SU-DHL-6 (cell line): ENCODE measurements around the gene HIP1R.
A peak's percentile ranks its signal among the peaks of the same experiment; 100 is the strongest.

Source experiments
- H2AFZ ChIP-seq: fragments of 200-600 bp; sonication (generic); 2 replicates; pipeline ENCODE4 v1.6.1; 2014; ENCODE audit warnings: low read depth, mild to moderate bottlenecking, moderate library complexity, mixed read lengths, antibody characterized with exemption, low read length; ENCODE audit not compliant: severe bottlenecking
- H3F3A ChIP-seq: fragments of 200-600 bp; shearing (Covaris generic); 2 replicates; pipeline ENCODE4 v1.6.0; 2016; ENCODE audit warnings: antibody characterized with exemption, mild to moderate bottlenecking; ENCODE audit not compliant: insufficient read depth
- H3K27ac ChIP-seq: fragments of 200-600 bp; sonication (generic); 2 replicates; pipeline ENCODE4 v1.5.1; 2016; ENCODE audit warnings: low read depth, mild to moderate bottlenecking, low read length, moderate library complexity, mixed read lengths
- H3K27me3 ChIP-seq: fragments of 200-600 bp; sonication (generic), shearing (Covaris generic); 2 replicates; pipeline ENCODE4 v1.6.0; 2014; ENCODE audit warnings: mild to moderate bottlenecking, low read length
- H3K36me3 ChIP-seq: fragments of 200-600 bp; sonication (generic); 2 replicates; pipeline ENCODE4 v1.6.1; 2014; ENCODE audit warnings: mild to moderate bottlenecking, low read length, mixed read lengths
- H3K4me2 ChIP-seq: fragments of 300-600, 200-600 bp; shearing (Covaris generic), sonication (generic); 2 replicates; pipeline ENCODE4 v1.6.0; 2014; ENCODE audit warnings: low read length, low read depth, mild to moderate bottlenecking; ENCODE audit not compliant: poor library complexity, severe bottlenecking
- H3K4me3 ChIP-seq: fragments of 200-600 bp; sonication (generic); 2 replicates; pipeline ENCODE4 v1.5.1; 2014; ENCODE audit warnings: antibody characterized with exemption, low read length, mild to moderate bottlenecking, mixed read lengths; ENCODE audit not compliant: insufficient read depth, poor library complexity, severe bottlenecking
- H3K79me2 ChIP-seq: fragments of 200-600 bp; sonication (generic); 2 replicates; pipeline ENCODE4 v1.6.1; 2014; ENCODE audit warnings: mild to moderate bottlenecking, low read length, moderate library complexity; ENCODE audit not compliant: insufficient read depth
- H3K9ac ChIP-seq: fragments of 200-600 bp; sonication (generic); 2 replicates; pipeline ENCODE4 v1.7.0; 2014; ENCODE audit warnings: mild to moderate bottlenecking, low read length
- H3K9me2 ChIP-seq: fragments of 200-600 bp; sonication (generic); replicated peaks from 2 replicates; pipeline ENCODE4 v1.6.1; 2014; ENCODE audit warnings: low read length; ENCODE audit not compliant: insufficient read depth
- H3K9me3 ChIP-seq: fragments of 200-600 bp; sonication (generic); 2 replicates; pipeline ENCODE4 v1.6.1; 2014; ENCODE audit warnings: low read length, mixed read lengths; ENCODE audit not compliant: insufficient read depth
- H4K20me1 ChIP-seq: fragments of 200-600 bp; sonication (generic); 2 replicates; pipeline ENCODE4 v1.6.1; 2014; ENCODE audit warnings: low read depth, mild to moderate bottlenecking, antibody characterized with exemption, low read length, moderate library complexity, mixed read lengths
- EZH2phosphoT487 ChIP-seq: fragments of 200-600 bp; sonication (generic), shearing (Covaris generic); conservative IDR thresholded peaks from 2 replicates; pipeline ENCODE4 v1.6.1; 2018; ENCODE audit warnings: mild to moderate bottlenecking, antibody characterized with exemption, low read length, moderate library complexity, mixed read lengths
- TF ChIP-seq, protein P1 (sequence below): fragments of 200-600 bp; sonication (generic); IDR thresholded peaks from one replicate; pipeline ENCODE4 v1.5.1; 2017; ENCODE audit warnings: antibody characterized with exemption, mild to moderate bottlenecking, low read length, moderate library complexity; ENCODE audit not compliant: insufficient read depth, poor library complexity, severe bottlenecking

Gene HIP1R

DNA sequence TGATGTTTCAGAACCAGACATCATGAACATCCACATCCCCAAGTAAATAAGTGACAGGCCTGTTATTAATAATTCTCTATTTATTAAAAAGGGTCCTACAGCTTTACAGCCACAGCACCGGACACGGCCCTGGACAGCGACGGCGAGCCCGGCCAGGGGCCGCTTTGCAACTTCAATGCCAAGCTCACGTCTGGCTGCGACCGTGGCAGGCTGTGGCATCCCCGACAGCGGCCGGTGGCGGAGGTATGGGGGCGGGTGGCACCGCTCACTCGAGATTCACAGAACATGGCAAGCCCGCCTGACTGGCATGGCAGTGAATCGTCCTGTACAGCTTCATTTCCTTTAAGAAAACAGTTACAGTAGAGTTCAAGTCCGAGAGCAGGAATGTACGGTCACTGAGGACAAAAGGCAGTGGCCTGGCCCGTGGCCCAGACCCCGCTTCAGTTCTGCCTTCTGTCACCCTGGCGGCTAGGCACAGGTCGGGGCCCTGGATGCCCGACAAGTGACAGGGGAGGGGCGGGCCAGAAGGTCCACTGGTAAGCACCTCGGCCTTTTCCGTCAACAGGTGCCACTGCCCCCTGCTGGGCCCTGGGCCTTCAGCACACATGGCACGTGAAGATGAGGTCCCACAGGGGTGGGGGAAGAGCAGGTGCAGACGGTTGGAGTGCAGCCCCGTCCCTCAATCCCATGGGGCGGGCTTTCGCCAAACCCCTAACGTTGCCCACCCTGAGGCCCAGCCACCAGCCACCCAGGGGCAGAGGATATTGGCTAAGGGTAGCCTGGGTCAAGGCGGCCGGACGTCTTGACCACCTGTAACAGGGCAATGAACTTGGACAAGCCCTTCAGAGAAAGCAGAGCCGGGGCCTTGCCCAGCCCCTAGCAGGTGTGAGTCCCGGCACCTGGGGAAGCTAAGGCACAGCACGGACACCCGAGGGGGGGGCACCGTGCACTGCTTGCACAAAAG, 30.3 kb downstream of the HIP1R start:
- TF ChIP-seq, protein P1, sequence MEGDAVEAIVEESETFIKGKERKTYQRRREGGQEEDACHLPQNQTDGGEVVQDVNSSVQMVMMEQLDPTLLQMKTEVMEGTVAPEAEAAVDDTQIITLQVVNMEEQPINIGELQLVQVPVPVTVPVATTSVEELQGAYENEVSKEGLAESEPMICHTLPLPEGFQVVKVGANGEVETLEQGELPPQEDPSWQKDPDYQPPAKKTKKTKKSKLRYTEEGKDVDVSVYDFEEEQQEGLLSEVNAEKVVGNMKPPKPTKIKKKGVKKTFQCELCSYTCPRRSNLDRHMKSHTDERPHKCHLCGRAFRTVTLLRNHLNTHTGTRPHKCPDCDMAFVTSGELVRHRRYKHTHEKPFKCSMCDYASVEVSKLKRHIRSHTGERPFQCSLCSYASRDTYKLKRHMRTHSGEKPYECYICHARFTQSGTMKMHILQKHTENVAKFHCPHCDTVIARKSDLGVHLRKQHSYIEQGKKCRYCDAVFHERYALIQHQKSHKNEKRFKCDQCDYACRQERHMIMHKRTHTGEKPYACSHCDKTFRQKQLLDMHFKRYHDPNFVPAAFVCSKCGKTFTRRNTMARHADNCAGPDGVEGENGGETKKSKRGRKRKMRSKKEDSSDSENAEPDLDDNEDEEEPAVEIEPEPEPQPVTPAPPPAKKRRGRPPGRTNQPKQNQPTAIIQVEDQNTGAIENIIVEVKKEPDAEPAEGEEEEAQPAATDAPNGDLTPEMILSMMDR = peak; percentile 35
- no peak for TF ChIP-seq EZH2phosphoT487
- no peak overlapping the region for H3K9ac ChIP-seq
- no peak overlapping the region for H3K27ac ChIP-seq

DNA sequence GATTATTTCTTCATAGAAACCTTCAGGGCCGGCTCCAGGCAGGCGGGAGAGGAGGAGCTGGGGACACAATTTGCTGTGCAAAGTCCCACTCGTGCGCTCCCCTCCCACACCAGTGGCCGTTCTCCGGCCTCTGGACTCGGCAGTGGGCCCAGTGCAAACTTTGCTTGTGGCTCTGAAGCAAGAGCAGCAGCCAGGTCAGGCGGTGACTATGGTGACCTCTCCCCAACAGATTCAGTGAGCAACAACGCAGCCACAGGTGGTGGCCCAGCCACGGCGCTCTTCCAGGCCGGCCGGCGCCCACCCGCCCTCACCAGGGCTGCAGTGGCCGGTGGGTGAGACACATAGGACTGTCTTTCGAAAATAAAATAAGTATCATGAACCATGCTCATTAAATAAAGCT, 31.1 kb downstream of the HIP1R start:
- TF ChIP-seq EZH2phosphoT487 = no peak
- TF ChIP-seq, protein P1 = no peak
- Histone ChIP-seq H3K27ac (no peak overlapping the region), H2AFZ (no peak overlapping the region), H3F3A (no peaks in the 10 kb centered on the region), H3K36me3 (no peaks in the 10 kb centered on the region), H3K4me2 (no peak overlapping the region), H3K9ac (no peak overlapping the region), H3K27me3 (no peaks in the 10 kb centered on the region), H3K9me3 (no peaks in the 10 kb centered on the region), H4K20me1 (no peaks in the 10 kb centered on the region), H3K79me2 (no peaks in the 10 kb centered on the region), H3K9me2 (no peaks in the 10 kb centered on the region), H3K4me3 (no peak overlapping the region)

More for the DNA sequence above, 30.3 kb downstream of the HIP1R start:
- Histone ChIP-seq H4K20me1 (no peaks in the 10 kb centered on the region), H3K27me3 (no peaks in the 10 kb centered on the region), H3K4me3 (no peak overlapping the region), H3F3A (no peaks in the 10 kb centered on the region), H3K9me2 (no peaks in the 10 kb centered on the region), H3K9me3 (no peaks in the 10 kb centered on the region), H2AFZ (no peak overlapping the region), H3K4me2 (no peak overlapping the region), H3K79me2 (no peaks in the 10 kb centered on the region), H3K36me3 (no peaks in the 10 kb centered on the region)

DNA sequence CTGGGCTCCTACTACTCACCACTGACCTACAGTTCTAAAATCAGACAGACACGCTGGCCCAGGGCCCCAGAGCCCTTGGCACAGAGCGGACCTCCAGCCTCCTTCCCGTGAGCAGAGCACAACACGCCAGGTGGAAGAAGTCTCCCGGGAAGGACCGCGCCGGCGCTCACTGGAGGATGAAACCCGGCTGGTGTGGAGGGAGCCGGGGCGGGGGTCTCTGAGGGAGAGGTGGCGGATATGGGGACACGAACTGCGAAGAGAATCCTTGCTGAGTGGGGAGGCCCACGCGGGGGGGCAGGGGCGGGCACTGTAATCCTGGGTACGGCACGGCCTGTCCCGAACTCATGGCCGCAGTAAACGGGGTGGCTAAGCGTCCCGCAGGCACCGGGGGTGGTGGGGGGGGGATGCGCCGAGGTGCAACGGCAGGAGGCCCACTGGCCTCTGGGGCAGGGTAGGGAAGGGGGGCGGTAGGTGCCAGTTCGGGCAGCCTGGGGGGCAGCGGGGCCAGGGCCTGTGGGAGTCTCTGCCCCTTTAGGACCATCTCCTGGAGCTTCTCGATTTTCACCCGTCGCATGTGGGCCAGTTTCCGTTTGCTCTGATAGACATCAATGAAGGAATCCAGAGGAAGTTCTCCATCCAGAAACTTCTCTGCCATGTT, 31.8 kb downstream of the HIP1R start:
- H3K4me2 ChIP-seq = no peak overlapping the region
- H3K79me2 ChIP-seq = no peaks in the 10 kb centered on the region

More for the DNA sequence above, 31.8 kb downstream of the HIP1R start:
- Histone ChIP-seq H3K4me3 (no peak overlapping the region), H3K9me3 (no peaks in the 10 kb centered on the region), H3K36me3 (no peaks in the 10 kb centered on the region), H4K20me1 (no peaks in the 10 kb centered on the region), H3K9ac (no peak overlapping the region), H3F3A (no peaks in the 10 kb centered on the region), H2AFZ (no peak overlapping the region), H3K27me3 (no peaks in the 10 kb centered on the region), H3K9me2 (no peaks in the 10 kb centered on the region), H3K27ac (no peak overlapping the region)
- TF ChIP-seq, protein P1 = no peak
- no peak for TF ChIP-seq EZH2phosphoT487
